Measurements from ENCODE around the gene RANBP6.

The RANBP6 gene

DNA sequence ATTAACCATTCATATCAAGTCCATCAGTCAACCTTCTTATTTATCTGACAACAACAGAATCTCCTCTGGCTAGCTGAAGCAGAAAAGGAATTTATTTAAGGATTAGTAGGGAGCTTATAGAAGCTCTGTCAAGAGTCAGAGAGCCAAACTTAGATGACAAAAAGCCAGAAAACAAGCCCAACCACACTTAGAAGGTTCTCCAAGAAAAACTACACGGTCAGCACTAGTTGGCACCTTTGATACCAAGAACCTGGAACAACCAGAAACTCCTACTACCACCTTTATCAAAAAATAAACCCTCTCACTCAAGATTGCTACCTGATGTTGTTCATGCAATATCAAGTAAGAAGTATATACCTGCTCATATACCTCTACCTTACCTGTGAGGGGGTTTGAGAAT is 36.9 kb downstream of the RANBP6 start:
- H3K27ac ChIP-seq = no peak overlapping the region
- TF ChIP-seq ZFX (IDR thresholded peaks at IDR 0.05; ENCODE audit: borderline replicate concordance) (no peak), CTCF (IDR thresholded peaks at IDR 0.05) (no peak)

GRCh38 chr9:5976674-5977397 is 38.6 kb downstream of the RANBP6 start:
- no peak overlapping the region for H3K27ac ChIP-seq

DNA sequence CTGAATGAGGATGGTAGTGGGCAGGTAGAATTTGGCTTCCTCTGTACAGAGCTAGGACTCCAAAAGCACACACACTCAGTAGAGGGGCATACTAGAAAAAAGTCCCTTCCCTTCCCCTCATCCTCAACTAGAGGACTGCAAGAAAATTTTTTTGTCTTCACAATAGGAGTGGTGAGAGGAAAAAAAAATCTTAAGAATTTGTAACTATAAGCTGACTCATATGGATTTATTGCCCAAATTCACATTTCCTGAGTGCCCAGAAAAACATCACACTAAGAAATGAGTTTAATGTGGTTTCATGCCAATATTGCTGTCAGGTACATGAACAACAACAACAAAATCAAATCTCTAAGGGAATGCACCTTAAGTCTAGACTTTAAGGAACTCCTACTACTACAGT is 43.7 kb downstream of the RANBP6 start:
- no peak overlapping the region for H3K27ac ChIP-seq
- TF ChIP-seq CTCF (IDR thresholded peaks at IDR 0.05) (no peak), ZFX (IDR thresholded peaks at IDR 0.05; ENCODE audit: borderline replicate concordance) (no peak)

More at GRCh38 chr9:5976674-5977397, 38.6 kb downstream of the RANBP6 start:
- TF ChIP-seq ZFX (IDR thresholded peaks at IDR 0.05; ENCODE audit: borderline replicate concordance) (no peak), CTCF (IDR thresholded peaks at IDR 0.05) (no peak)
